ENCODE measurements around the gene DNAH6.

DNAH6 gene

DNA sequence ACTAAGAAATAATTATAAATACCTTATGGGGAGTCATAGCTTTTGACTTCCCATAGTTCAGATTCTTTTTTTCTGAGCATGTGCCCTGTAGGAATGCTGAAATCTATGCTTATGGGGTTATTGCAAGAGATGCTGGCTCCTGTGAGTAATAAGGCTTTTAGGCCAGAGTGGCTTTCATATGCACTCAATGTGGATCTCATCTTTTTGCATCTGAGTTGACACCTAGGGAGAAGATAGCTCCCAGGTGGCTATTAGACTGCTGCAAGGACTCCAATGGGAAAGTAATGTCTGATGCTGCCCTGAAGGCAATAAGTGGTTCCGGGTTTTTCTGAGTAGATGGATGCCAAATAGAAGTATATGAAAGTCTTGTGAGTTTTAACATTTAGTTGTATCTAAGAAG is 21.0 kb downstream of the DNAH6 start:
- Histone ChIP-seq H3K4ac (ENCODE audit: low read depth, low read length) (no peak overlapping the region), H4K8ac (ENCODE audit: low read depth, low read length) (no peak overlapping the region), H3K18ac (ENCODE audit: low read length) (no peak overlapping the region), H3K4me1 (ENCODE audit: control insufficient read depth in 1 of 2, insufficient read depth in 2 of 2, low read length in 2 of 2) (no peaks in the 10 kb centered on the region), H3K79me2 (ENCODE audit: control insufficient read depth, insufficient read depth, low read length, poor library complexity) (no peaks in the 10 kb centered on the region), H3K23ac (ENCODE audit: low read length) (no peak overlapping the region), H3K4me2 (ENCODE audit: low read length) (no peak overlapping the region), H2AFZ (ENCODE audit: insufficient read depth, low read length, poor library complexity) (no peak overlapping the region), H3K27me3 (ENCODE audit: insufficient read depth, low read length) (no peaks in the 10 kb centered on the region), H3K9ac (ENCODE audit: low read length) (no peak overlapping the region), H2BK120ac (ENCODE audit: insufficient read depth, low read length, poor library complexity) (no peak overlapping the region), H3K79me1 (ENCODE audit: low read length) (no peaks in the 10 kb centered on the region), H3K14ac (ENCODE audit: low read length) (no peak overlapping the region), H3K9me3 (ENCODE audit: insufficient read depth, low read depth, low read length) (no peaks in the 10 kb centered on the region), H2BK5ac (ENCODE audit: low read depth, low read length, poor library complexity) (no peak overlapping the region), H2BK12ac (ENCODE audit: low read length) (no peak overlapping the region), H3K4me3 (ENCODE audit: low read depth, low read length) (no peak overlapping the region), H4K91ac (ENCODE audit: low read depth, low read length) (no peak overlapping the region), H3K27ac (ENCODE audit: low read depth, low read length) (no peak overlapping the region), H4K12ac (ENCODE audit: low read depth, low read length) (no peak overlapping the region), H3K36me3 (ENCODE audit: control insufficient read depth in 1 of 2, insufficient read depth in 2 of 2, low read length in 2 of 2) (no peaks in the 10 kb centered on the region), H2AK5ac (ENCODE audit: low read length) (no peak overlapping the region)
- WGBS (ENCODE audit: extremely low coverage, insufficient coverage, insufficient read length): no CpG with 5 or more reads among the region's 1 CpG
- peak; percentile 74 to 91 for DNase-seq

DNA sequence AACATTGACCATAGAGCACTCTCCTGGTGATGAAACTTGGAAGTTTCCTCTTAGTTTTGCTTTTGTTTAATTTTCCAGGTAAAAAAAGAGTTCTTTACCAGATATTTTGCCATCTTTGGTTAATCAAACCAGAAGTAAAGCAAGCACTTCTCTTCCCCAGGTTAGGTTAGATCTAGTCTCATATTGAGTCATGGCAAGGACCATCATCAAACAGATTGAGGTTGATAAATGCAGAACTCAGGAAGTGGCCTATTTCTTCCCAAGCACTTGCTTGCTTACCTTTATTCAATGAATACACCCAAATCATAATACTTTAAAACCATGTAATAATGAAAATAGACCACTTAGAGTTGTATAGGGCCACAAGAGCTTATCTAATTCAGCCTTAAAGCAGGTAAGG is 23.4 kb downstream of the DNAH6 start:
- Histone ChIP-seq H3K18ac (ENCODE audit: low read length) (no peak overlapping the region), H3K79me1 (ENCODE audit: low read length) (no peaks in the 10 kb centered on the region), H3K14ac (ENCODE audit: low read length) (no peak overlapping the region), H2BK12ac (ENCODE audit: low read length) (no peak overlapping the region), H3K9ac (ENCODE audit: low read length) (no peak overlapping the region), H3K36me3 (ENCODE audit: control insufficient read depth in 1 of 2, insufficient read depth in 2 of 2, low read length in 2 of 2) (no peaks in the 10 kb centered on the region), H2AFZ (ENCODE audit: insufficient read depth, low read length, poor library complexity) (no peak overlapping the region), H2BK120ac (ENCODE audit: insufficient read depth, low read length, poor library complexity) (no peak overlapping the region), H2AK5ac (ENCODE audit: low read length) (no peak overlapping the region), H4K8ac (ENCODE audit: low read depth, low read length) (no peak overlapping the region), H4K12ac (ENCODE audit: low read depth, low read length) (no peak overlapping the region), H3K4me1 (ENCODE audit: control insufficient read depth in 1 of 2, insufficient read depth in 2 of 2, low read length in 2 of 2) (no peaks in the 10 kb centered on the region), H3K27me3 (ENCODE audit: insufficient read depth, low read length) (no peaks in the 10 kb centered on the region), H3K27ac (ENCODE audit: low read depth, low read length) (no peak overlapping the region), H3K4ac (ENCODE audit: low read depth, low read length) (no peak overlapping the region), H3K23ac (ENCODE audit: low read length) (no peak overlapping the region), H3K79me2 (ENCODE audit: control insufficient read depth, insufficient read depth, low read length, poor library complexity) (no peaks in the 10 kb centered on the region), H4K91ac (ENCODE audit: low read depth, low read length) (no peak overlapping the region), H3K4me3 (ENCODE audit: low read depth, low read length) (no peak overlapping the region), H3K4me2 (ENCODE audit: low read length) (no peak overlapping the region), H2BK5ac (ENCODE audit: low read depth, low read length, poor library complexity) (no peak overlapping the region), H3K9me3 (ENCODE audit: insufficient read depth, low read depth, low read length) (no peaks in the 10 kb centered on the region)
- no peak for DNase-seq

GRCh38 chr2:84545005-84545404 is 28.7 kb downstream of the DNAH6 start:
- Histone ChIP-seq H3K27ac (ENCODE audit: low read depth, low read length) (no peak overlapping the region), H2AK5ac (ENCODE audit: low read length) (no peak overlapping the region), H3K79me1 (ENCODE audit: low read length) (no peaks in the 10 kb centered on the region), H3K4ac (ENCODE audit: low read depth, low read length) (no peak overlapping the region), H3K9me3 (ENCODE audit: insufficient read depth, low read depth, low read length) (no peaks in the 10 kb centered on the region), H4K8ac (ENCODE audit: low read depth, low read length) (no peak overlapping the region), H3K4me3 (ENCODE audit: low read depth, low read length) (no peak overlapping the region), H3K9ac (ENCODE audit: low read length) (no peak overlapping the region), H2AFZ (ENCODE audit: insufficient read depth, low read length, poor library complexity) (no peak overlapping the region), H3K27me3 (ENCODE audit: insufficient read depth, low read length) (no peaks in the 10 kb centered on the region), H4K12ac (ENCODE audit: low read depth, low read length) (no peak overlapping the region), H4K91ac (ENCODE audit: low read depth, low read length) (no peak overlapping the region), H3K14ac (ENCODE audit: low read length) (no peak overlapping the region), H3K4me1 (ENCODE audit: control insufficient read depth in 1 of 2, insufficient read depth in 2 of 2, low read length in 2 of 2) (no peaks in the 10 kb centered on the region), H2BK12ac (ENCODE audit: low read length) (no peak overlapping the region), H3K23ac (ENCODE audit: low read length) (no peak overlapping the region), H3K18ac (ENCODE audit: low read length) (no peak overlapping the region), H2BK5ac (ENCODE audit: low read depth, low read length, poor library complexity) (no peak overlapping the region), H3K36me3 (ENCODE audit: control insufficient read depth in 1 of 2, insufficient read depth in 2 of 2, low read length in 2 of 2) (no peaks in the 10 kb centered on the region), H2BK120ac (ENCODE audit: insufficient read depth, low read length, poor library complexity) (no peak overlapping the region), H3K79me2 (ENCODE audit: control insufficient read depth, insufficient read depth, low read length, poor library complexity) (no peaks in the 10 kb centered on the region), H3K4me2 (ENCODE audit: low read length) (no peak overlapping the region)
- no peak for DNase-seq

DNA sequence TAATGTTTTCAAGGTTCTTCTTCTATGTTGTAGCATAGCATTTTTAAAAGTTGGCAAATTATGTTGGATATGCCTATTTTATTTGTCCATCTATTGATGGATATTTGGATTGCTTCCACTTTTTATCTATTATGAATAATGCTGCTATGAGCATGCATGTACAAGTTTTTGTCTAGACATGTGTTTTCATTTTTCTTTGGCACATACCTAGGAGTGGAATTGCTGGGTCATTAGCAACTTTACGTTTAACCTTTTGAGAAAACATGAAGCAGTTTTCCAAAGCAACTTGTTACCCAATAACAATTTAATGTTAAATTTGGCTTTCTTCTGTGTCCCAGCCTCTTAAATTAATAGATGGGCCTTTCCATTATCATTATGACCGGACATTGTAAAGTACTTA is 30.3 kb downstream of the DNAH6 start:
- no peaks in the 10 kb centered on the region for H3K9me3 ChIP-seq (ENCODE audit: insufficient read depth, low read depth, low read length)
- no peak overlapping the region for H3K14ac ChIP-seq (ENCODE audit: low read length)
- no CpG with 5 or more reads among the region's 2 CpGs for WGBS (ENCODE audit: extremely low coverage, insufficient coverage, insufficient read length)
- H2BK5ac ChIP-seq (ENCODE audit: low read depth, low read length, poor library complexity): no peak overlapping the region
- H3K4me3 ChIP-seq (ENCODE audit: low read depth, low read length): no peak overlapping the region
- H2BK12ac ChIP-seq (ENCODE audit: low read length): no peak overlapping the region
- H2BK120ac ChIP-seq (ENCODE audit: insufficient read depth, low read length, poor library complexity): no peak overlapping the region
- H3K27ac ChIP-seq (ENCODE audit: low read depth, low read length): no peak overlapping the region
- no peak overlapping the region for H3K4ac ChIP-seq (ENCODE audit: low read depth, low read length)
- no peaks in the 10 kb centered on the region for H3K79me2 ChIP-seq (ENCODE audit: control insufficient read depth, insufficient read depth, low read length, poor library complexity)
- no peak overlapping the region for H4K12ac ChIP-seq (ENCODE audit: low read depth, low read length)
- no peak overlapping the region for H3K23ac ChIP-seq (ENCODE audit: low read length)
- no peak for DNase-seq
- H3K4me1 ChIP-seq (ENCODE audit: control insufficient read depth in 1 of 2, insufficient read depth in 2 of 2, low read length in 2 of 2): no peaks in the 10 kb centered on the region
- no peak overlapping the region for H3K18ac ChIP-seq (ENCODE audit: low read length)
- H4K91ac ChIP-seq (ENCODE audit: low read depth, low read length): no peak overlapping the region
- H4K8ac ChIP-seq (ENCODE audit: low read depth, low read length): no peak overlapping the region
- no peaks in the 10 kb centered on the region for H3K27me3 ChIP-seq (ENCODE audit: insufficient read depth, low read length)
- no peak overlapping the region for H2AK5ac ChIP-seq (ENCODE audit: low read length)
- no peaks in the 10 kb centered on the region for H3K36me3 ChIP-seq (ENCODE audit: control insufficient read depth in 1 of 2, insufficient read depth in 2 of 2, low read length in 2 of 2)
- H3K9ac ChIP-seq (ENCODE audit: low read length): no peak overlapping the region
- no peaks in the 10 kb centered on the region for H3K79me1 ChIP-seq (ENCODE audit: low read length)
- no peak overlapping the region for H2AFZ ChIP-seq (ENCODE audit: insufficient read depth, low read length, poor library complexity)
- H3K4me2 ChIP-seq (ENCODE audit: low read length): no peak overlapping the region

- Histone ChIP-seq H3K4me1 (ENCODE audit: control insufficient read depth in 1 of 2, insufficient read depth in 2 of 2, low read length in 2 of 2) (no peaks in the 10 kb centered on the region), H3K36me3 (ENCODE audit: control insufficient read depth in 1 of 2, insufficient read depth in 2 of 2, low read length in 2 of 2) (no peaks in the 10 kb centered on the region)
These were observed 32.0 kb downstream of the DNAH6 start for GRCh38 chr2:84548303-84548702.

More at GRCh38 chr2:84548303-84548702, 32.0 kb downstream of the DNAH6 start:
- no peaks in the 10 kb centered on the region for H3K27me3 ChIP-seq (ENCODE audit: insufficient read depth, low read length)
- no peak overlapping the region for H2BK120ac ChIP-seq (ENCODE audit: insufficient read depth, low read length, poor library complexity)
- no peaks in the 10 kb centered on the region for H3K79me1 ChIP-seq (ENCODE audit: low read length)
- no peak overlapping the region for H4K8ac ChIP-seq (ENCODE audit: low read depth, low read length)
- H3K4ac ChIP-seq (ENCODE audit: low read depth, low read length): no peak overlapping the region
- no peaks in the 10 kb centered on the region for H3K79me2 ChIP-seq (ENCODE audit: control insufficient read depth, insufficient read depth, low read length, poor library complexity)
- H2BK12ac ChIP-seq (ENCODE audit: low read length): no peak overlapping the region
- no peak overlapping the region for H2AFZ ChIP-seq (ENCODE audit: insufficient read depth, low read length, poor library complexity)
- H3K4me2 ChIP-seq (ENCODE audit: low read length): no peak overlapping the region
- WGBS (ENCODE audit: extremely low coverage, insufficient coverage, insufficient read length): no CpG with 5 or more reads among the region's 1 CpG
- H3K14ac ChIP-seq (ENCODE audit: low read length): no peak overlapping the region
- no peak for DNase-seq
- H3K23ac ChIP-seq (ENCODE audit: low read length): no peak overlapping the region
- no peak overlapping the region for H4K91ac ChIP-seq (ENCODE audit: low read depth, low read length)
- H3K4me3 ChIP-seq (ENCODE audit: low read depth, low read length): no peak overlapping the region
- no peak overlapping the region for H3K18ac ChIP-seq (ENCODE audit: low read length)
- no peak overlapping the region for H2AK5ac ChIP-seq (ENCODE audit: low read length)
- H2BK5ac ChIP-seq (ENCODE audit: low read depth, low read length, poor library complexity): no peak overlapping the region
- no peak overlapping the region for H3K9ac ChIP-seq (ENCODE audit: low read length)
- H4K12ac ChIP-seq (ENCODE audit: low read depth, low read length): no peak overlapping the region
- H3K9me3 ChIP-seq (ENCODE audit: insufficient read depth, low read depth, low read length): no peaks in the 10 kb centered on the region
- no peak overlapping the region for H3K27ac ChIP-seq (ENCODE audit: low read depth, low read length)

Data from trophoblast cell (in vitro differentiated cells and primary cell).